DMS79 treated with DMSO at 0.1 percent for 48 hours (cell line): ENCODE results near the gene FAM135A.
"Not testable (repeated sequence)": the region's sequence is repeated elsewhere in the genome, so short reads cannot be mapped to it uniquely, and the experiment has no call there.

Source experiments
- DNase-seq: peaks from one replicate; lab custom pipeline; 2025; lab: John Stamatoyannopoulos, UW

The FAM135A gene

DNA sequence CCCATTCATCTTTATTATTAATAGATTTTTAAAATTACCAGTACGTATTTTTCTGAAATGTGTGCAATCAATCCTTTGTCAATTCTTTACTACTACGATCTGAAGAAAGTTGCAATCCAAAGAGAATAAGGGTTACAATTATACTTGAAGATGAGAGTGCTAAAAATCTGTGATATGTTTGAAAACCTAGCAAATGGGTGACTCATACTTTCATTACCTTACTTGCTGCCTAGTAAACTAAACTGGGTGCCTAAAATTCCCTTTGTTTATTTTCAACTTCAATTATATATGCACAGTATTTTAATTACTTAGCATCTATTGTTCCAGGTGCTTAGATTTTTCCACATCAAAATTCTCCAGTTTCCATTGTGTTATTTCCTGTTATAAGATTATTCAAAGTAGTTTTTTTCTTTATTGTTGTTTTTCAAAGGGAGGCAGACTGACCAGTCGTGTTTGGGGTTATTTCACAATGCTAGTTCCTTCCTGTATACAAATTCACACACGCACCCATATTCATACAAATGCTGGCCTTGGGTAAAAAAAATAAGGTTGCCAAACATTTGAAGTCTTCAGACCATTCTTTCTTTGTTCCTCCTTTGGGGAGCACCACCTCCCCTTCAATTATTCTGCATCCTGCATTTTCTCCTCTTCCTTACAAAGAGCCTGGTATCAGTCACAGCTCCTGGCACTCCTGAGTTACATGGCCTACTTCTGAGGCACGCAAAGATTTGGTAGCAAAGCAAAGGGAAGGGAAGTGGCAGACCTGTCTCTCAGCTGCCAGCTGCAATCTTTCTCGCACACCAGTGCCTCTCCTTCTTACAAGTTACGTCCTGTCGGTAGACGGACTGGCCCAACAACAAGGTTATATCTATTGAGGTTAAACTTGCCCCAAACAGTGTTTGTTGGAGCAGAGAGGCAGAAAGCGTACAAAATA is 16.2 kb upstream of the FAM135A start:
- DNase-seq, result no peak

- no peak for DNase-seq
Measured at GRCh38 chr6:70398783-70399728, 14.3 kb upstream of the FAM135A start.

DNA sequence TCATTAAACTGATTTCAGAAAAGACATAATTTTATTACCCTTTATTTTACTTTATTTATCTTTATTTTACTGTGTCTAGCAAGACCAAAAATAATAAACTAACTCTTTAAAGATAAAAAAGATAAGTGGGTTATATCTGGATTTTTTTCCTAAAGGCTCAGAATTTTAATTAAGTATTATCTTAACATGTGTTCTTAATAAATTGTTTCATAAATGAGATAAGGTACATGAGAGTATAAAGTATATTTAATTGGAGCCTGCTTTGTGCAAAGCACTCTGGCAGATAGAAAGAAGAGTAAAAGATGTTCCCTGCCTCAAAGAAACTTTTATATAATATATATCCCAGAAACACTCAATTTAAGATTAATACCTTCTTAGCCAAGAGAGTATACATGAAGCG is 8.7 kb upstream of the FAM135A start:
- DNase-seq, result no peak

DNA sequence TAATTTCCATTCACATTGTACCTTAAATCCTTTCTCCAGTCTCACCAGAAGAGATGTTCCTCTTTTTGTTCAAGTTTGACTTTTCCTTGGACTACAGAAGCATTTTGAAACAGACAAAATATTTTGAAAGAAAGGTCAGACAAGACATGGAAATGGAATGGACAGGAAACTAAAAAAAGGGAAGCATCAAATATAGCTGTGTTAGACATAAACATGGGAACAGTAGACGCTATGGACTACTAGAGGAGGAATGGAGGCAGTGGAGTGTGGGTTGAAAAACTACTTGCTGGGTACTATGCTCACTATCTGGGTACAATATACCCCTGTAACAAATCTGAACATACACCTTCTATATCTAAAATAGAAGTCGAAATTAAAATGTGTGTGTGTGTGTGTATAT is 4.1 kb upstream of the FAM135A start:
- DNase-seq, result no peak

GRCh38 chr6:70411542-70412251 is 1.6 kb upstream of the FAM135A start:
- DNase-seq, result no peak

DNA sequence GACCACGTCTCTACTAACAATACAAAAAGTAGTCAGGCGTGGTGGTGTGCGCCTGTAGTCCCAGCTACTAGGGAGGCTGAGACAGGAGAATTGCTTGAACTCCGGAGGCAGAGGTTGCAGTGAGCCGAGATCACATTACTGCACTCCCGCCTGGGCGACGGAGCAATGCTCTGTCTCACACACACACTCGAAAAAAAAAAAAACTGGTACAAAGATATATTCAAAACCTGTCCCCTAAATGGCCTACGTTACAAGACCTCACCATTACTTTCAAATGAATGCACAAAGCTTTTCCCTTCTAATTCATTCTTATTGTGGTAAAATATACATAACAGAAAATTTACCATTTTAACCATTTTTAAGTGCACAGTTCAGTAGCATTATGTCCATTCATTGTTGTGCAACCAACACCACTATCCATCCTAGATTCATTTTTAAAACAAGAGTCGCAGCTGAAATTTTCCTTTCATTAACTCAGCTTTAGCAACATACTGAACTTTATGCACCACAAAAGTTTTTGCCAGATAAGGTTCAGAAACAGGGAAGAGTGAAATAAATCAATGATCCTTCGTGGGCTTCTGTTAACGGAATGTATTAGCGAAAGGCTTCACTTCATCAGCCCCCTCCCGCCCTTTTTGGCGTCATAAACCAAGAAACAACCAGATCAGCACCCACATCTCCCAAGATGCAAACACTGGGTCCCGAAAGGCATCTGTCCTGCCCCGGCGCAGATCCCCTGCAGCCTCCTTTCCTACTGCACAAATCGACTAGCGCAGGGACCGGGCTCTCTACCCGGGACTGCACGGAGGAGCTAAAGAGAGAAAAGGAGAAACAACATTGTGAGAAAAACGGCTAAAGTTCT is 825 bp upstream of the FAM135A start:
- DNase-seq, result no peak

- DNase-seq, result peak; percentile 39
Measured at GRCh38 chr6:70413992-70414494, 735 bp downstream of the FAM135A start.

- DNase-seq, result no peak
Measured at GRCh38 chr6:70414813-70415212, 1.5 kb downstream of the FAM135A start.

- no peak for DNase-seq
Measured at GRCh38 chr6:70415247-70415646, 1.9 kb downstream of the FAM135A start.

DNA sequence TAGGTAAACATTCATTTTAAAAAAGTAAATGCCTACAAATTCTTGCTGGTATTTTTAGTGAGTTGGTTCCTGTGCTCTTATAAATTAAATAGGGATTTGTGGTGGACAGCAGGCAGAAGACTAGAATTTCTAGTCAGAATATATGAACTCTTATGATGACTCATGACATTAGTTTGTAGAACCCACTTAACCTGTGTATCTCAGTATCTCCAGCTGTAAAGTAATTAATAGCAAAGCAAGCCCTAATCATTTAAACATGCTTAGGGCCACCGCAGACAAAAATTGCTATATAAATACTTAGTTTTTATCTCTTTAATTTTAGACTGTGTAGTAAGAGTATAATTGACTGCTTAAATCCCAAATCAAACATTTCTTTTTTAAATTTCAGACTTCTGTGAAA is 2.4 kb downstream of the FAM135A start:
- DNase-seq, result no peak

DNA sequence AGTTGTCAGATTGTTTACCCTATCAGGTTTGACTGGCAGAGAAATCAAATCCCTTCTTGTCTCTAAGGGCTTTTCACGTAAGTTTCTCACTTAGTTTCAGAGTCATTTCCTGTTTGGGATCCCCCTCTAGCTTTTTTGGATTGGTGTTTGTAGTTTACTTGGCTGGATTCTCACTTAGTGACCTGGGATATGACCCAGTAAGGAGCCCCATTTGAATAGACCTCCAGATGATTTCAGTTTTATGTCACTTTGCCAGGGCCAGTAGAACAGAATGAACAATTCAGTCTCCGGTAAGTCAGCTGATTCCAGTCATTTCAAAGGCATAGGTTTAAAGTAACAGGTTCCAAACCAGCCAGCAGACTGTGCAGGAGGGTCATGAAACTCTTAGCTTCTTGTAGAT is 8.2 kb downstream of the FAM135A start:
- DNase-seq, result no peak

DNA sequence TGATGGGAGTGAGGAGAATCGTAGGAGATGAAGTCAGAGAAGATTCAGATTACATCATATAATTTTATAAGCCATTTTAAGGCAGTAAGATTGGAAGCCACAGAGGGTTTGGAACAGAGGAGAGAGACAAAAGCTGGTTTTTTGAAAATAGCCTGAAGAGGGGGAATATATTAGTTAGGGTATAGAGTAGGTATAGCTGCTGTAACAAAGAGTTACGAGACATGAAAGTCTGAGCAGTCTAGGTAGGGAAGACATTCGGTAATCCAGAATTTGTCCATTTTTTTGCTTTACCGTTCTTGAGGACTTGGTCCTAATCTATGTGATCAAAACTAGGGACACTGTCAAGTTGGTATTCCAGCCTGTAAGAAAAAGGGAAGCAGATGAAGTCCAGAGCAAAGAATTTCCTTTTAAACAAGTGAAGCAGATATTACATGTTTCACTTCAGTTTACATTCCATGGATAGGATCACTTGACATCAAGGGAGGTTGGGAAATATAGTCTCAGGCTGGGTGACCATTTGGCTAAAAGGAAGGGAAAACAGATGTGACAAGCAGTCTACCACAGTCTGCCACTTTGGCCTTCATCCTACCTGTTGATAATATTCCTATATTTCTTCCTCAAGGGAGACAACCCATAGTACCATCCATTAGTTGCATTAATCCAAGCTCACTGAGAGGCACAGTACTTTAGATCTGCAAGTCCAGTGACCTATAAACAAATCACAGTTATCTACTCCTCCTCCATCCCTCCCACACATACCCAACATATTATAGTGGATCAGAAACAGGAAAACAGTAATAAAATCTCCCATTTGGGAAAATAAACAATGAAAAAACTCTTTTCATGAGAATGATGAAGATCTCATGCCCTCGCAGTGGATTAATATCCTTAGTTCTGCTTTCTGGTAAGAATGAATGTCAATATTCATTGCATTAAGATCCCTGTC is 10.2 kb downstream of the FAM135A start:
- DNase-seq, result no peak

DNA sequence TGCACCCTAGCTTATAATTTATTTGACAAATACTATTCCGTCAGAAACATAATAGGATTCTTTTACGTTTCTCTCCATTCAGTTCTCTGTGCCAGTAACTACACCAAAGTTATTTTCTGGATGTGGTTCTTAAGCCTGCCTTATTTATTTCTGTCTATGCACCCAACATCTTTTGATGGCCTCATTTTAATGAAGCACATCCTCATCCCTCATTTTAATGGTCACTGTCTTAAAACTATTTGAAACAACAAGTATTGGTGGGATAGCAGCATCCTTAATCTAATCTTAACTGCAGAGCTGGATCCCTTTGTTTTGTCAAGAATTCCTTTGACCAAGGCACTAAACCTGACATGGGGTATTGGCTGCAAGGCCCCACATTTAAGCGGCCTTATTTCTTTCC is 11.0 kb downstream of the FAM135A start:
- no peak for DNase-seq

DNA sequence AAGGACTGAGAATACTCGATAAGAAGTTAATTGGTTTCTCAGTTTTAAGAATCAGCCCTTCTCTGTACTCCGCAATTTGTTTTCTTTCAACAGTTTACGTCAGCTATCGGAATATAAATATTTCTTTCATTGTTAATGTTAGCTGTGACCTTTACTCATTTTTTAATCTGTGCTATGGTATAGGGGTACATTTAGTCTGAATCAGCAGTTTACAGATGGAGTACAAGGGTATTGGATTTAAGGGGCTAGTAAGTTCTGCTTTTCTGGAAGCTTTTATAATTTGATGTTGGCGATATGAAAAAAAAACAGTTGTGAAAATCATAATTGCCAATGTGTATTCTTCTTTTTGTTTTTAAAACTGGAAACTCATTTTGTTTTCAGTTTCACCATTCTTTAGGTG is 23.0 kb downstream of the FAM135A start:
- DNase-seq, result no peak

DNA sequence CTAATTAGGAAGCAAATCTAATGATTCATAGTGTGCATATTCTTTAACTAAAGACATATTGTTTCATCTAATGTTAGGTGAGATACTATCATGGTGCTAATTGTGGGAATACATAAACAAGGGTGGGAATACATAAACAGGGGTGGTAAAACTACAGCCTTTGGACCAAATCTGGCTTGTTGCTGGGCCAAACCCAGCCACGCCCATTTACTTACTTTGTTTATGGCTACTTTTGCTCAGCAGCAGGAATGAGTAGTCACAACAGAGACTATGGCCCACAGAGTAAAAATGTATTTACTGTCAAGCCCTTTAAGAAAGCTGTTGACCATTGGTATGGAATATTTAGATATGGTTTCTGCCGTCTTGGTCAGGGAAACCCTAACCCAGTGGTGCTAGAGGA is 31.7 kb downstream of the FAM135A start:
- DNase-seq, result no peak

DNA sequence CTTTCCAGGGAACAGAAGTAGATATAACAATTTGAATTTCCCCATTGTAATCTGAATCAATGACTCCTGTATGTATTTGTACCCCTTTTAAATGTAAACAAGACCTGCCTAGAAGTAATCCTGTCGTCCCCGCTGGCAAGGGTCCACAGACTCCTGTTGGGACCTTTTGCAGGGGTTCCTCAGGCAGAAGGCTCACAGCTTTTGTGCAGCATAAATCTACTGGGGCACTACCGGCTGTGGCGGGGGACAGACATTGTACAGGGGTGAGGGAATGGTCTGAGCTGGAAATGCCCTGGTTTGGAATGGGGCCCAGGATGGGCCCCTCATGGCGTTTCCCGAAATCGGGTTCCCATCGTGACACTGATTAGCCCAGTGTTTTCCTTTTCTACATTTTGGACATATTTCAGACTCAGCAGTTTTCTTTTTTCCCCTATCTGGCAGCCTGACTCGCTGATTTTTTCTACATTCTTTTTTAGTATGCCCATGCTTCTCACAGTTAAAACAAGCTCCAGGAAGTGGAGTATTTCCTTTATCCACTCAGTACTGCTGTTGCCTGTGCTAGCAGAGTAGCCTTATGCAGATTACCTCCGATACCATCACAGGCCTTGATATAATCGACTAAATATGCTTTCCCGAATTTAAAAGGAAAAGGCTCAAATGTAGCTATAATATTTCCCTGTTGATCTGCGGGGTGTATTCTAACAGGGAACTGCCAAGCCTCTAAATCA is 34.2 kb downstream of the FAM135A start:
- not testable (repeated sequence) for DNase-seq

GRCh38 chr6:70453899-70454298 is 40.6 kb downstream of the FAM135A start:
- DNase-seq, result not testable (repeated sequence)

GRCh38 chr6:70456735-70457134 is 43.4 kb downstream of the FAM135A start:
- DNase-seq, result no peak

- no peak for DNase-seq
Measured at GRCh38 chr6:70459235-70459634, 45.9 kb downstream of the FAM135A start.
